Activated T-helper 1 cell treated with anti-CD3 and anti-CD28 coated beads, Interleukin-2, amount 50 U/mL, for 16 hours (primary cell): Measurements from ENCODE around the gene AGK.
"Not testable (repeated sequence)": the region's sequence is repeated elsewhere in the genome, so short reads cannot be mapped to it uniquely, and the experiment has no call there.

Experiments used
- DNase-seq, 2 donors: peaks; one replicate each; pipeline ENCODE4 v3.0.0-alpha.2; 2020; ENCODE audit warnings: low read depth in 1 of 2, low spot score in 1 of 2

Gene AGK

GRCh38 chr7:141551782-141552181 is 572 bp downstream of the AGK start:
- no peak for DNase-seq

GRCh38 chr7:141557360-141557759 is 6.2 kb downstream of the AGK start:
- DNase-seq, result no peak

GRCh38 chr7:141557831-141558531 is 6.8 kb downstream of the AGK start:
- DNase-seq, result not testable (repeated sequence)

- DNase-seq, result no peak
These were observed 7.5 kb downstream of the AGK start for GRCh38 chr7:141558544-141559183.

GRCh38 chr7:141559961-141560360 is 8.8 kb downstream of the AGK start:
- DNase-seq, result no peak

- DNase-seq, result no peak
These were observed 10.8 kb downstream of the AGK start for GRCh38 chr7:141562036-141562435.

- no peak for DNase-seq
These were observed 11.3 kb downstream of the AGK start for GRCh38 chr7:141562543-141562942.

GRCh38 chr7:141562972-141563371 is 11.8 kb downstream of the AGK start:
- no peak for DNase-seq

GRCh38 chr7:141563956-141564623 is 12.9 kb downstream of the AGK start:
- DNase-seq, result no peak

GRCh38 chr7:141567432-141567831 is 16.2 kb downstream of the AGK start:
- no peak for DNase-seq

- no peak for DNase-seq
These were observed 17.0 kb downstream of the AGK start for GRCh38 chr7:141568227-141568626.

- DNase-seq, result no peak
These were observed 19.8 kb downstream of the AGK start for GRCh38 chr7:141571059-141571458.

GRCh38 chr7:141572175-141572574 is 21.0 kb downstream of the AGK start:
- no peak for DNase-seq

GRCh38 chr7:141573511-141573910 is 22.3 kb downstream of the AGK start:
- DNase-seq, result no peak

- no peak for DNase-seq
These were observed 24.0 kb downstream of the AGK start for GRCh38 chr7:141575164-141575563.

- DNase-seq, result no peak
These were observed 24.6 kb downstream of the AGK start for GRCh38 chr7:141575654-141576448.

GRCh38 chr7:141577043-141577839 is 26.0 kb downstream of the AGK start:
- DNase-seq, result no peak

- DNase-seq, result not testable (repeated sequence)
These were observed 28.7 kb downstream of the AGK start for GRCh38 chr7:141579953-141580352.

GRCh38 chr7:141582063-141582462 is 30.9 kb downstream of the AGK start:
- DNase-seq, result not testable (repeated sequence)

GRCh38 chr7:141584935-141585334 is 33.7 kb downstream of the AGK start:
- DNase-seq, result no peak
